ENCODE results near the gene GNA12.

GRCh38 chr7:2800931-2801688, 43.0 kb downstream of the GNA12 start:
- no peak for TF ChIP-seq CTCF (IDR thresholded peaks at IDR 0.05)
- no peak for TF ChIP-seq EZH2 (IDR thresholded peaks at IDR 0.05)

Measured in neural progenitor cell (in vitro differentiated cells).